Measurements from ENCODE around the gene B3GALT2.

Gene B3GALT2

GRCh38 chr1:193181985-193182384 is 4.4 kb downstream of the B3GALT2 start:
- FAIRE-seq: no peak

GRCh38 chr1:193181536-193181935 is 4.9 kb downstream of the B3GALT2 start:
- FAIRE-seq: no peak

DNA sequence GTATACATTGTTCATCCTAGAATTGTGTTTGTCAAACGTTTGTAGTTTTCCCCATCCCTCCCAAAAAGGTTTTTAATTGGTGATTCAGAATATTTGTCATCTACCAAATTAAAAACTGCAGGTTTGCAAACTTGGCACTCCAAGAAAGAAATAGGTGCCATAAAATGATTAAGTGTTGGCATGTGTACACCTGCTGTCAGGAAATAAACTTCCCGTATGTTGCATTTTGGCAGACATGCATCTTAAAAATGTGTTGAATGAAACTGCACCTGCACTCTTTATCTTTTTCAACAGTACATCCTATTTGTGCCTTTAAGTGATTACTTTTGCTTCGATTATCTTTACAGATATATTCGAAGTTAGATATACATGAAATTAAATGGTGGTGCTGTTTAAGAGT is 7.3 kb downstream of the B3GALT2 start:
- no peak for FAIRE-seq

GRCh38 chr1:193176788-193177187 is 9.6 kb downstream of the B3GALT2 start:
- no peak for FAIRE-seq

DNA sequence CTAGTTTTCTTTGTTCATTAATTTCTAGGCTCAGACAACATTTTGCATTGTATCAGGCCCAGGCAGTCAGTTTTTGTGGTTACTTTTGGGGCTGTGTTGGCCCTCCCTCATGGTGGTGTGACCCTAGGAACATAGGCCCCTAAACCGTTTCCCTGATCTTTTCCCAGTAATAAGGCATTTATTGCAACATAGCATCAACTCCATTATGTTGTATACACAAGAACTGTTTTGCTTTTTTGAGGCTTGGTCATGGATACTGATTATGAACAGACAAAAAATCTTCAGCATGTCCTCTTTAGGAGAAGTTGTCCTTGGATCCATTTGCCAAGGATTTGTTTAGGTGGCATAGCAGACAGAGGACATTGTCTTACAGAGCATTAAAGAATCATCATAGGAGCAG is 10.3 kb downstream of the B3GALT2 start:
- no peak for FAIRE-seq

- no peak for FAIRE-seq
Measured at GRCh38 chr1:193157360-193157759, 29.1 kb downstream of the B3GALT2 start.

DNA sequence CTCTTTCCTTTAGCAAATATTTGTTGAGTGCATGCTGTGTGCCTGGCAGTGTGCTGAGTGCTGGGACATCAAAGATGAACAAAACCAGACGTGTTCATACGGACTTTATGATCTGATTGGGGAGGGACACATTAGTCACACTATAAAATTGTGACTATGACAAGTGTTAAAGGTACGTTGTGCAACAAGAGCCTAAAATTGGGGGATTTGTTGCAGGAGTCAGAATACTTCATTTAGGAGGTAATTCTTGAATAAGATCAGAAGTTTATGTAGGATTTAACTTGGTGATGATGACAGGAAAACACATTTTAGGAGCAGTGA is 29.6 kb downstream of the B3GALT2 start:
- FAIRE-seq: no peak

DNA sequence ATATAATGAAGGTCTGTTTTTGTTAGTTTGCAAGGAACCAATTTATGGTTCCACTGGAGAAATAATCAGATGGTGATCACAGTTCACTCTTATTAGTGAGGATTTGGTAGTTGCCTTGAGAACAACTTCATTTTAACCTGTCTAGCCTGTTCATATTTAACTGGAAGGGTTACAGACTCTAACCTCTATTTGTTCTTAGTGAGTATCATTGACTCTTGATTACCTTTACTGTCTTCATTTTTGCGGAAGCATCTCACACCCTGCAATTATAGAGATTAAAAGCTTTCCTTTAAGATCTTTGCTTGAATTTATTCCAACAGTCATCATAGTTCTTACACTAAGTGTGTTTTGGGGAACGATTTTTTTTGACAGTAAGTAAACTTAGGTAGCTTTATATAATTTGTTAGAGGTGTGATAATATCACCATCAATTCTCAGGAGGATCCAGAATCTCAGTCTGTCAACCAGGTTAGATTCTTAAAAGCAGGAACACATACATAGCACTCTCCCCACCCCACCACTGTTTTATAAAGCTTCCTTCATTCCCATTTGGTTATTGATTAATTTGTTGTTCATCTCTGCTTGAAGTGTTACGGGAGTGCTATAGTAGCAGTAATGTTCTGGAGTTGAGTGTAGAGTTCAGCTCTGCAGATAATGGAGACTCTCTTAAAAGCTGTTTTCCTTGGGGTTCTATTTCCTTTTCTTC is 30.1 kb downstream of the B3GALT2 start:
- no peak for FAIRE-seq

GRCh38 chr1:193144999-193145398 is 41.4 kb downstream of the B3GALT2 start:
- peak; percentile 78 for FAIRE-seq

DNA sequence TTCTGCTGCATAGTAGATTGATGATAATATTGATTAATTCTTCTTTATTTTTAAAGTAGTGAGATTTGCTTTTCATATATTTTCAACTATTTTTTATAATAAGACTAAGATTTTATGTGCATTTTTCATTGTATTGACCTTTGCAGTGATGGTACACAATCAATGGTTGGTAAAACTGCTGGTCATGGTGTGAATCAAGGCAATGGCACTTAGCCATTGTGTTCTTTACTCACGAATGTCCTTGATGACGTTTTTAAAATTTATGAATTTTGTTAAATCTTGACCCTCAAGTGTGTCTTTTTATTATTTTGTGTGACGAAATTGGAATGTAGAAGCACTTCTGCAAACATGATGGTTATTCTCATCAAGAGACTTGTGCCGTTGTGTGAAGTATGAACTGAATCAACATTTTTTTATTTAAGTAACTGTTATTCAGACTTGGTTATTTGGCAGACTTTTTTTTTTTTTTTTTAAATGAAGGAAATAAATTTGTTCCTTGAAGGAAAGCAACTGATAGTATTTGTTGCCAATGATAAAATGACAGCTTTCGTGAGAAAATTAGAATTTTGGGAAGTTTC is 42.0 kb downstream of the B3GALT2 start:
- FAIRE-seq: no peak

- FAIRE-seq: peak; percentile 98
Measured at GRCh38 chr1:193143285-193143684, 43.1 kb downstream of the B3GALT2 start.

DNA sequence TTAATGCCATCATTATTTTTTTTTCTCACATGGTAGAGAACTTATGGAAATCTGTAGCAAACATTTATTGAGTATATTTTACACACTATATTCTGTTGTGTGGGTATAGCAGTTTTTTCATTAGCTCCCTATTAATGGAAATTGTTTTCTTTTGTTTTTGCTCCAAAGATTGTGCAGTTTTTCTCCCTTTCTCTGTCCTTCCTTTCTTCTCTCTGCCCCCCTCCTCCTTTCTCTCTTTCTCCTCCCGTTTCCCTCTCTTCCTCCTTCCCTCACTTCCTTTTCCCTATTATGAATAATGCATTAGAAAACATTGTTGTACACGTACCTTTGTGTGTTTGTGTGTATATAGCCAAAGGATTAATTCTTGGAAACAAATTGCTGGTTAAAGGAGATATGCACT is 44.0 kb downstream of the B3GALT2 start:
- no peak for FAIRE-seq

DNA sequence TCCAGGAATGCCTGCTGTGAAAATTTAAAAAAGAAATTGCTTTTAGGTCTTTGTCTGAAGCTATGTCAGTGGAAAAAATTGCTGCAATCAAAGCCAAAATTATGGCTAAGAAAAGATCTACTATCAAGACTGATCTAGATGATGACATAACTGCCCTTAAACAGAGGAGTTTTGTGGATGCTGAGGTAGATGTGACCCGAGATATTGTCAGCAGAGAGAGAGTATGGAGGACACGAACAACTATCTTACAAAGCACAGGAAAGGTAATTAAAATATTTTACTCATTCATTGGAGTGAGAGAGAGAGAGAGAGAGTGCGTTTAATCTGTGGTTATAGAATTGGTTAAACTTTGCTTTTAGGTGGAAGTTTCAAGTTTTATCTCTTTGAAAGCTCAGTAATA is 44.6 kb downstream of the B3GALT2 start:
- no peak for FAIRE-seq

- FAIRE-seq: no peak
Measured at GRCh38 chr1:193140254-193140653, 46.2 kb downstream of the B3GALT2 start.

DNA sequence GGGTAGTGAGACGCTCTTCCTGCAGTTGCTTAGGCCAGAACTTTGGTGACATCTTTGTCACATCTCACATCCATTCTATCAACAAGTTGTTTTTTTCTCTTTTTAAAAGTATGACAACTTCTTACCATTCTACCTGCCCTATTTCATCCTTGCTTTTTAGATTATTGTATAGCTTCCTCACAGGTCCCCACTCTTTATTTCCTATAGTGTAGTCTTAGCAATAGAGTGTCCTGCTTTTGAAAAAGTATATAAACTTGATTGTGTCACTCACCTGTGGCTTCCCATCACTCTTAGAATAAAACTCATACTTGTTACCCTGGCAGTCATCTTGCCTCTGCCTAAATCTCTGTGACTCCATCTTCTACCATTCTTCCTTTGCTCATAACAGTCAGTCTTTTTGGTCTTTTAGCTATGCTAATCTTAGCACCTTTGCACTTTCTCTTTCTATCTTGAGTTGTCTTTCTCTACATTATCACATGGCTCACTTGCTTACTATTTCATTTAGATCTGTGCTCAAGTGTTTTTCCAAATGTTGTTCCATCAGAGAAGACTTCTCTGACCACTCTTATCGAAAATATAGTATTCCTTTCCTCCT is 55.0 kb downstream of the B3GALT2 start:
- FAIRE-seq: no peak

All from TTC549 (cell line).